GM19324 (cell line): ENCODE results near the gene FKTN.

Experiments used
- ATAC-seq: cut with Tn5 transposase; IDR thresholded peaks from one replicate; pipeline ENCODE4 v1.9.1; 2021; ENCODE audit warnings: mild to moderate bottlenecking, moderate library complexity; ENCODE audit not compliant: unreplicated experiment, low FRiP score

Gene FKTN

GRCh38 chr9:105673850-105674387 is 116.0 kb downstream of the FKTN start:
- ATAC-seq = no peak

GRCh38 chr9:105676351-105676923 is 118.5 kb downstream of the FKTN start:
- ATAC-seq = no peak

- no peak for ATAC-seq
Measured at GRCh38 chr9:105678163-105678562, 120.2 kb downstream of the FKTN start.

- no peak for ATAC-seq
Measured at GRCh38 chr9:105678781-105679180, 120.8 kb downstream of the FKTN start.

GRCh38 chr9:105679257-105680022 is 121.5 kb downstream of the FKTN start:
- no peak for ATAC-seq

- ATAC-seq = no peak
Measured at GRCh38 chr9:105681313-105681712, 123.4 kb downstream of the FKTN start.

- ATAC-seq = no peak
Measured at GRCh38 chr9:105681724-105682123, 123.8 kb downstream of the FKTN start.

- ATAC-seq = no peak
Measured at GRCh38 chr9:105683688-105684275, 125.9 kb downstream of the FKTN start.

- no peak for ATAC-seq
Measured at GRCh38 chr9:105686936-105687335, 129.0 kb downstream of the FKTN start.
